SK-N-MC (cell line): ENCODE data around the gene GTF2E1.

ENCODE experiments used
- DNase-seq: peaks from one replicate; pipeline ENCODE4 v3.0.0-alpha.2; 2011; ENCODE audit warnings: low read depth, low spot score
- H3K27ac ChIP-seq: fragments of 200-600 bp; sonication (generic); 2 replicates; pipeline ENCODE4 v1.5.1; 2016; ENCODE audit warnings: mixed run types
- H3K36me3 ChIP-seq: fragments of 200-600 bp; sonication (generic); 2 replicates; pipeline ENCODE4 v1.6.1; 2017; ENCODE audit warnings: antibody characterized with exemption, low read length, mixed read lengths; ENCODE audit not compliant: insufficient read depth
- H3K4me3 ChIP-seq: fragments of 200-600 bp; sonication (generic); 2 replicates; pipeline ENCODE4 v1.5.1; 2016
- H3K9ac ChIP-seq: fragments of 200-600 bp; sonication (generic); 2 replicates; pipeline ENCODE4 v1.8.0; 2017; ENCODE audit warnings: mixed run types, mixed read lengths; ENCODE audit not compliant: insufficient read length
- H3K9me3 ChIP-seq: fragments of 200-600 bp; sonication (generic); 2 replicates; pipeline ENCODE4 v1.6.1; 2017; ENCODE audit warnings: low read depth, mild to moderate bottlenecking, antibody characterized with exemption, low read length, moderate library complexity, mixed read lengths
- EZH2 ChIP-seq: fragments of 200-600 bp; sonication (generic); IDR thresholded peaks from one replicate; pipeline ENCODE4 v1.6.1; 2017; ENCODE audit warnings: antibody characterized with exemption
- FOXP2 ChIP-seq: optimal IDR thresholded peaks from 2 replicates; pipeline ENCODE3; 2011; ENCODE audit warnings: mild to moderate bottlenecking, moderate library complexity; ENCODE audit not compliant: insufficient read depth; ENCODE audit errors: extremely low read length, control extremely low read depth
- POLR2AphosphoS5 ChIP-seq: IDR thresholded peaks from 2 replicates; pipeline ENCODE4 v1.6.1; 2012; ENCODE audit warnings: mild to moderate bottlenecking, low read depth, low read length, borderline replicate concordance

GTF2E1 gene

GRCh38 chr3:120791010-120791409 lies 48.5 kb downstream of the GTF2E1 start:
- H3K4me3 ChIP-seq, result no peak overlapping the region
- H3K9ac ChIP-seq, result no peak overlapping the region
- H3K36me3 ChIP-seq, result no peaks in the 10 kb centered on the region
- TF ChIP-seq FOXP2 (no peak), EZH2 (no peak), POLR2AphosphoS5 (no peak)
- no peak for DNase-seq
- no peak overlapping the region for H3K27ac ChIP-seq
- H3K9me3 ChIP-seq, result no peaks in the 10 kb centered on the region

GRCh38 chr3:120791913-120792312 lies 49.4 kb downstream of the GTF2E1 start:
- TF ChIP-seq POLR2AphosphoS5, result no peak
- H3K4me3 ChIP-seq, result no peak overlapping the region
- no peak for DNase-seq
- no peaks in the 10 kb centered on the region for H3K9me3 ChIP-seq
- H3K36me3 ChIP-seq, result no peaks in the 10 kb centered on the region
- no peak overlapping the region for H3K9ac ChIP-seq
- H3K27ac ChIP-seq, result no peak overlapping the region

- no peak for DNase-seq
- H3K9me3 ChIP-seq, result no peaks in the 10 kb centered on the region
- no peak overlapping the region for H3K27ac ChIP-seq
- H3K9ac ChIP-seq, result no peak overlapping the region
- TF ChIP-seq POLR2AphosphoS5, result no peak
- TF ChIP-seq EZH2, result no peak
- TF ChIP-seq FOXP2, result no peak
- H3K4me3 ChIP-seq, result no peak overlapping the region
- H3K36me3 ChIP-seq, result no peaks in the 10 kb centered on the region
Observed at GRCh38 chr3:120793601-120794000, 51.1 kb downstream of the GTF2E1 start.

- no peak for TF ChIP-seq FOXP2
- TF ChIP-seq EZH2, result no peak
- no peak for TF ChIP-seq POLR2AphosphoS5
- Histone ChIP-seq H3K4me3 (no peak overlapping the region), H3K27ac (no peak overlapping the region), H3K9me3 (no peaks in the 10 kb centered on the region), H3K9ac (no peak overlapping the region), H3K36me3 (no peaks in the 10 kb centered on the region)
- DNase-seq, result peak; percentile 57
Observed at GRCh38 chr3:120795017-120795648, 52.6 kb downstream of the GTF2E1 start.

- no peak overlapping the region for H3K4me3 ChIP-seq
- H3K36me3 ChIP-seq, result no peaks in the 10 kb centered on the region
- no peaks in the 10 kb centered on the region for H3K9me3 ChIP-seq
- TF ChIP-seq FOXP2, result no peak
- no peak for TF ChIP-seq EZH2
- no peak for TF ChIP-seq POLR2AphosphoS5
- no peak for DNase-seq
- no peak overlapping the region for H3K27ac ChIP-seq
- H3K9ac ChIP-seq, result no peak overlapping the region
Observed at GRCh38 chr3:120795959-120796358, 53.4 kb downstream of the GTF2E1 start.

GRCh38 chr3:120796976-120797375 lies 54.4 kb downstream of the GTF2E1 start:
- Histone ChIP-seq H3K9me3 (no peaks in the 10 kb centered on the region), H3K36me3 (no peaks in the 10 kb centered on the region), H3K27ac (no peak overlapping the region), H3K4me3 (no peak overlapping the region), H3K9ac (no peak overlapping the region)
- DNase-seq, result no peak
- TF ChIP-seq EZH2 (no peak), POLR2AphosphoS5 (no peak), FOXP2 (no peak)

- Histone ChIP-seq H3K27ac (no peak overlapping the region), H3K4me3 (no peak overlapping the region), H3K9me3 (no peaks in the 10 kb centered on the region), H3K9ac (no peak overlapping the region), H3K36me3 (no peaks in the 10 kb centered on the region)
- TF ChIP-seq POLR2AphosphoS5, result no peak
- no peak for TF ChIP-seq FOXP2
- no peak for TF ChIP-seq EZH2
- DNase-seq, result no peak
Observed at GRCh38 chr3:120797857-120798256, 55.3 kb downstream of the GTF2E1 start.

GRCh38 chr3:120798346-120798745 lies 55.8 kb downstream of the GTF2E1 start:
- Histone ChIP-seq H3K9me3 (no peaks in the 10 kb centered on the region), H3K4me3 (no peak overlapping the region), H3K36me3 (no peaks in the 10 kb centered on the region), H3K9ac (no peak overlapping the region), H3K27ac (no peak overlapping the region)
- TF ChIP-seq FOXP2 (no peak), POLR2AphosphoS5 (no peak), EZH2 (no peak)
- DNase-seq, result no peak

- Histone ChIP-seq H3K27ac (no peak overlapping the region), H3K36me3 (no peaks in the 10 kb centered on the region), H3K4me3 (no peak overlapping the region), H3K9me3 (no peaks in the 10 kb centered on the region), H3K9ac (no peak overlapping the region)
- no peak for DNase-seq
- TF ChIP-seq FOXP2 (no peak), POLR2AphosphoS5 (no peak), EZH2 (no peak)
Observed at GRCh38 chr3:120800625-120801024, 58.1 kb downstream of the GTF2E1 start.
